H1 (cell line): Measurements from ENCODE around the gene GJB3. TPM values are rescaled to one million over a fixed set of nuclear protein-coding genes. Genes with fewer than 3 reads are reported as not detected.

Experiments used
- CEBPB ChIP-seq: IDR thresholded peaks from 2 replicates; pipeline ENCODE4 v1.6.1; 2012; ENCODE audit warnings: low read depth, low read length
- JUN ChIP-seq: IDR thresholded peaks from 2 replicates; pipeline ENCODE4 v1.6.1; 2011; ENCODE audit warnings: low read depth, mild to moderate bottlenecking, improper control_type of control experiment, low read length
- SIRT6 ChIP-seq: IDR thresholded peaks from one replicate; pipeline ENCODE4 v1.7.1; 2012; ENCODE audit warnings: low read length, inconsistent platforms
- ZNF274 ChIP-seq: IDR thresholded peaks from 2 replicates; pipeline ENCODE4 v1.7.0; 2012; ENCODE audit warnings: low read length, borderline replicate concordance; ENCODE audit errors: extremely low read depth
- polyA plus RNA-seq, 7 experiments: library from polyadenylated mRNA; depleted of rRNA in 3 of 7; stranded (reverse) in 5 of 7; unstranded in 2 of 7; fragments of >200 nt in 5 of 7; fragments of 200-250 nt in 2 of 7; gene quantifications; 1 replicate in 5 of 7; 2 replicates in 1 of 7; 4 replicates in 1 of 7; pipeline versions ENCODE4 v1.2.1 to v1.2.3, GENCODE V29; 2011 to 2013; ENCODE audit warnings: missing spikeins in 2 of 7, mixed read lengths in 2 of 7
- total RNA-seq: library from RNA; stranded (reverse); fragmentation: NEBNext Ultra II Directional; extraction: Animal tissue kit (Norgen Biotek cat#: 25700); gene quantifications from 2 replicates; pipeline ENCODE4 v1.2.1, GENCODE V29; 2021

The GJB3 gene
- total and polyA plus RNA-seq, 2 of the 8 experiments (the other 6 are each of a cell fraction or from before 2014, with no cell fraction given) = 0.93 to 1.6 TPM

- TF ChIP-seq JUN (no peak), SIRT6 (no peak), CEBPB (no peak), ZNF274 (no peak)
These were observed 35.3 kb upstream of the GJB3 start (continued) for GRCh38 chr1:34745666-34746065.
